Stimulated activated naive B cell treated with anti-CD40 and anti-IgM and Interleukin-4, amounts not matched to agents 10 μg/mL and 1 μg/mL and 100 μg/mL, for 72 hours (primary cell): ENCODE results near the gene CPPED1.

Experiments used
- ATAC-seq, 2 donors: fragments of 150-1000 bp; cut with Tn5 transposase; replicated peaks; 2 replicates each; pipeline ENCODE4 v1.10.0; 2021; ENCODE audit warnings: moderate library complexity in 1 of 2
- DNase-seq: peaks from one replicate; pipeline ENCODE4 v3.0.0; 2021
- H3K27ac Mint-ChIP-seq: one replicate; pipeline ENCODE4 v1.8.0; 2022; ENCODE audit warnings: mild to moderate bottlenecking, mixed read lengths
- H3K27me3 Mint-ChIP-seq, 2 donors: one replicate each; pipeline ENCODE4 v1.8.0; 2022; ENCODE audit warnings: mixed read lengths in 2 of 2
- H3K36me3 Mint-ChIP-seq, 2 donors: one replicate each; pipeline ENCODE4 v1.8.0; 2022; ENCODE audit warnings: mixed read lengths in 2 of 2, mild to moderate bottlenecking in 1 of 2
- H3K4me1 Mint-ChIP-seq, 2 donors: one replicate each; pipeline ENCODE4 v1.8.0; 2022; ENCODE audit warnings: mixed read lengths in 2 of 2, mild to moderate bottlenecking in 1 of 2
- H3K4me3 Mint-ChIP-seq, 2 donors: one replicate each; pipeline ENCODE4 v1.8.0; 2022; ENCODE audit warnings: mild to moderate bottlenecking in 2 of 2, mixed read lengths in 2 of 2, moderate library complexity in 1 of 2
- H3K9me3 Mint-ChIP-seq, 2 donors: one replicate each; pipeline ENCODE4 v1.8.0; 2022; ENCODE audit warnings: mixed read lengths in 2 of 2, mild to moderate bottlenecking in 1 of 2

CPPED1 gene

DNA sequence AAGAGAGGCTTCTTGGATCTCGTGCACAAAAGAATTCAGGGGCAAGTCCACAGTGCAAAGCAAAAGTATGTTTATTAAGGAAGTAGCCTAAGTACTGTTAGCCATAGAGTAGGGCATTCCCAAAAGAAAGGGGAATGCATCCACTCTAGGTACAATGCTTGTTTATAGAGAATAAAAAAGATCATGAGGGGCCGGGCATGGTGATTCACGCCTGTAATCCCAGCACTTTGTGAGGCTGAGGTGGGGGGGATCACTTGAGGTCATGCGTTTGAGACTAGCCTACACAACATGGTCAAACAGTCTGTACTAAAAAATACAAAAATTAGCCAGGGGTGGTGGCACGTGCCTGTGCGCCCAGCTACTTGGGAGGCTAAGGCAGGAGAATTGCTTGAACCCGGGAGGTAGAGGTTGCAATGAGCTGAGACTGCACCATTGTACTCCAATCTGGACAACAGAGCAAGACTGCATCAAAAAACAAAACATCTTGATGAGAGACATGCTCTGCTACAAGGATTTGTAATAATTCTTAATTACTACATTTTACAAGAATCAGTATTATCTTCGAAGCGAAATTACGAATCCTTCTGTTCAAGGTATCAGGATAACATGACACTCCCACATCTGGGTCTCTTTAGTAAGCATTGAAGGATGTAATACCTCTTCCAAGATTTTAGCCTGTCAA lies 191.6 kb downstream of the CPPED1 start:
- ATAC-seq, result no peak
- H3K9me3 Mint-ChIP-seq, result peaks cover 0 to 11% of the 10 kb centered on the region in 2 donors
- no peak for DNase-seq

DNA sequence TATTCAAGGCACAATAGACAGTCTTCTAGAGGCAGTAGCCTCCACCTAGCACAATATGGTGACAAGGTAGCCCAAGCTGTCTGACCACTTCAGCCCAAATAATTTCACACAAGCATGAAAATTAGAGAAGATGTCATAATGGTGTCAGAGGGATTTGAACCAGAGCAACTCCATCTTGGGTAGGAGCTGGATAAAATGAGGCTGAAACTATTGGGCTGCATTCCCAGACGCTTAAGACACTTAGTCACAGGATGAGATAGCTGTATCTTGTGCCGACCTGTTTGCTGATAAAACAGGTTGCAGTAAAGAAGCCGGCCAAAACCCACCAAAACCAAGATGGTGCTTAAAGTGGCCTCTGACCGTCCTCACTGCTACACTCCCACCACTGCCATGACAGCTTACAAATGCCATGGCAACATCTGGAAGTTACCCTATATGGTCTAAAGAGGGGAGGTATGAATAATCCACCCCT lies 192.6 kb downstream of the CPPED1 start:
- DNase-seq, result no peak
- H3K4me1 Mint-ChIP-seq, result peaks cover 8 to 15% of the 10 kb centered on the region in 2 donors
- peaks cover 0 to 7% of the 10 kb centered on the region in 2 donors for H3K36me3 Mint-ChIP-seq
- peaks cover 18 to 22% of the 10 kb centered on the region in 2 donors for H3K27me3 Mint-ChIP-seq
- no peak overlapping the region for H3K27ac Mint-ChIP-seq
- H3K9me3 Mint-ChIP-seq, result peaks cover 9 to 20% of the 10 kb centered on the region in 2 donors
- no peak for ATAC-seq
- H3K4me3 Mint-ChIP-seq, result no peak overlapping the region

More for the DNA sequence above, 191.6 kb downstream of the CPPED1 start:
- peaks cover 11 to 16% of the 10 kb centered on the region in 2 donors for H3K27me3 Mint-ChIP-seq
- H3K4me3 Mint-ChIP-seq, result no peak overlapping the region
- H3K4me1 Mint-ChIP-seq, result peaks cover 8 to 15% of the 10 kb centered on the region in 2 donors
- no peak overlapping the region for H3K27ac Mint-ChIP-seq
- H3K36me3 Mint-ChIP-seq, result no peaks in the 10 kb centered on the region

DNA sequence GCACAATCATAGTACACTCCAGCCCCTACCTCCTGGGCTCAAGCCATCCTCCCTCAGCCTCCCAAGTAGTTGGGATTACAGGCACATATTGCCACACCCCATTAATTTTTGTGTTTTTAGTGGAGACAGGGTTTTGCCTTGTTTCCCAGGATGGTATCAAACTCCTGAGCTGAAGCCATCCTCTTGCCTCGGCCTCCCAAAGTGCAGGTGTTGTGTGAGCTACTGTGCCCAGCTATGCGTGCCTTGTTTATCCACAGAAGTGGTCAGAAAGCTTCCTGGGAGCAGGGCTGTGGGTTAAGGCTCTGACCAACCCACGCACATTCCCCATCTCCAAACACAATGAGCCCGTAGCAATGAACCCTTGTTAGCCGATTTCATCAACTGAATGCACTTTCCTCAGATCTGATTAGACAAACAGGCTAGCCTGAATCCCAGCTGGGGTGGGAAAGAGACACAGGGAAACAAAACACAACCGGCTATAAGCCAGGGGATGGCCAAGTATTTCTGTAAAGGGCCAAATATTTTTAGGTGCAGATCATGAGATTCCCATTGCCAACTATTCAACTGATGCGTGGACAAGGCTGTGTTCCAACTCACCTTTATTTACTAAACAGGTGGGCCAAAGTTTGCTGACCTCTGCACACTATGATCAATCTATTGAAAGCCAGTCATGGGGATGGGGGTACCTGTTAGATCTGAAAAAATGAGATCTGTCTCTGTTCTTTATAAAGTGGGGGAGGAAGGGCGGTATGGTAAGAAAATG lies 193.6 kb downstream of the CPPED1 start:
- Mint-ChIP-seq H3K27me3 (peaks cover 18 to 24% of the 10 kb centered on the region in 2 donors), H3K36me3 (peaks cover 0 to 7% of the 10 kb centered on the region in 2 donors), H3K4me3 (no peak overlapping the region), H3K4me1 (peaks cover 8 to 15% of the 10 kb centered on the region in 2 donors), H3K27ac (no peak overlapping the region), H3K9me3 (peaks cover 9 to 20% of the 10 kb centered on the region in 2 donors)
- no peak for ATAC-seq
- DNase-seq, result no peak
